GM12891 (cell line): Measurements from ENCODE around the gene ARHGAP20.

ENCODE experiments used
- POLR2A ChIP-seq: IDR thresholded peaks from 2 replicates; pipeline ENCODE4 v1.6.1; 2011; ENCODE audit warnings: low read depth, low read length, control low read depth
- POLR2AphosphoS5 ChIP-seq: IDR thresholded peaks from 2 replicates; pipeline ENCODE4 v1.6.1; 2011; ENCODE audit warnings: low read depth, low read length, control low read depth
- TAF1 ChIP-seq: IDR thresholded peaks from 2 replicates; pipeline ENCODE4 v1.6.1; 2011; ENCODE audit warnings: low read depth, low read length, control low read depth

- TF ChIP-seq POLR2AphosphoS5 (no peak), POLR2A (no peak), TAF1 (no peak)
Measured at GRCh38 chr11:110734790-110735189, 22.6 kb upstream of the ARHGAP20 start.
